ENCODE data around the gene MPV17L.
"Not testable (repeated sequence)": the region's sequence is repeated elsewhere in the genome, so short reads cannot be mapped to it uniquely, and the experiment has no call there.

The MPV17L gene

GRCh38 chr16:15451098-15451731 is 55.7 kb downstream of the MPV17L start:
- CTCF ChIA-PET = interaction anchor here (1.1 kb wide), 1 partner anchor 28 kb away, joined by 4 read pairs; no protein-coding TSS in a partner anchor
- Mint-ChIP-seq H3K27me3 (peaks cover 12% of the 10 kb centered on the region), H3K27ac (no peak overlapping the region), H3K36me3 (no peaks in the 10 kb centered on the region), H3K9me3 (peaks cover 2% of the 10 kb centered on the region), H3K4me1 (no peaks in the 10 kb centered on the region), H3K4me3 (no peak overlapping the region)
- DNase-seq = no peak

- no peak overlapping the region for H3K27ac Mint-ChIP-seq
- DNase-seq = no peak
- CTCF ChIA-PET = interaction anchor here (0.7 kb wide), 1 partner anchor 182 kb away, joined by 4 read pairs; no protein-coding TSS in a partner anchor
- H3K4me1 Mint-ChIP-seq = no peaks in the 10 kb centered on the region
- peaks cover 12% of the 10 kb centered on the region for H3K27me3 Mint-ChIP-seq
- no peaks in the 10 kb centered on the region for H3K36me3 Mint-ChIP-seq
- H3K4me3 Mint-ChIP-seq = no peak overlapping the region
- no peaks in the 10 kb centered on the region for H3K9me3 Mint-ChIP-seq
These were observed 56.8 kb downstream of the MPV17L start for GRCh38 chr16:15452246-15452855.

- H3K27ac Mint-ChIP-seq, H3K4me3 Mint-ChIP-seq, H3K27me3 Mint-ChIP-seq, H3K36me3 Mint-ChIP-seq, DNase-seq, CTCF ChIA-PET, H3K4me1 Mint-ChIP-seq, H3K9me3 Mint-ChIP-seq: not testable (repeated sequence)
These were observed 57.7 kb downstream of the MPV17L start for GRCh38 chr16:15453296-15453695.

GRCh38 chr16:15454933-15455332 is 59.4 kb downstream of the MPV17L start:
- H3K27ac Mint-ChIP-seq, H3K4me1 Mint-ChIP-seq, DNase-seq, CTCF ChIA-PET, H3K9me3 Mint-ChIP-seq, H3K36me3 Mint-ChIP-seq, H3K4me3 Mint-ChIP-seq, H3K27me3 Mint-ChIP-seq: not testable (repeated sequence)

- no peaks in the 10 kb centered on the region for H3K36me3 Mint-ChIP-seq
- CTCF ChIA-PET = no interaction called here
- no peaks in the 10 kb centered on the region for H3K9me3 Mint-ChIP-seq
- no peaks in the 10 kb centered on the region for H3K4me1 Mint-ChIP-seq
- H3K27me3 Mint-ChIP-seq = peaks cover 9% of the 10 kb centered on the region
- no peak overlapping the region for H3K27ac Mint-ChIP-seq
- H3K4me3 Mint-ChIP-seq = no peak overlapping the region
- DNase-seq = no peak
These were observed 61.8 kb downstream of the MPV17L start for GRCh38 chr16:15457400-15457799.

- no peak overlapping the region for H3K27ac Mint-ChIP-seq
- H3K4me1 Mint-ChIP-seq = no peaks in the 10 kb centered on the region
- H3K9me3 Mint-ChIP-seq = no peaks in the 10 kb centered on the region
- H3K36me3 Mint-ChIP-seq = no peaks in the 10 kb centered on the region
- DNase-seq = no peak
- H3K4me3 Mint-ChIP-seq = no peak overlapping the region
- CTCF ChIA-PET = no interaction called here
- peaks cover 9% of the 10 kb centered on the region for H3K27me3 Mint-ChIP-seq
These were observed 62.4 kb downstream of the MPV17L start for GRCh38 chr16:15457958-15458357.

GRCh38 chr16:15459791-15460190 is 64.2 kb downstream of the MPV17L start:
- Mint-ChIP-seq H3K4me3 (no peak overlapping the region), H3K4me1 (no peaks in the 10 kb centered on the region), H3K27me3 (peaks cover 8% of the 10 kb centered on the region), H3K36me3 (no peaks in the 10 kb centered on the region), H3K9me3 (no peaks in the 10 kb centered on the region), H3K27ac (no peak overlapping the region)
- CTCF ChIA-PET = no interaction called here
- DNase-seq = no peak

GRCh38 chr16:15460601-15461000 is 65.0 kb downstream of the MPV17L start:
- Mint-ChIP-seq H3K36me3 (no peaks in the 10 kb centered on the region), H3K4me1 (no peaks in the 10 kb centered on the region), H3K4me3 (no peak overlapping the region), H3K27me3 (peaks cover 4% of the 10 kb centered on the region), H3K9me3 (no peaks in the 10 kb centered on the region), H3K27ac (no peak overlapping the region)
- CTCF ChIA-PET = no interaction called here
- no peak for DNase-seq

GRCh38 chr16:15461376-15461775 is 65.8 kb downstream of the MPV17L start:
- Mint-ChIP-seq H3K36me3 (no peaks in the 10 kb centered on the region), H3K9me3 (no peaks in the 10 kb centered on the region), H3K27ac (no peak overlapping the region), H3K4me1 (no peaks in the 10 kb centered on the region), H3K4me3 (no peak overlapping the region), H3K27me3 (peaks cover 4% of the 10 kb centered on the region)
- DNase-seq = no peak
- CTCF ChIA-PET = no interaction called here
